Stimulated activated CD8-positive, alpha-beta memory T cell treated with anti-CD3 and anti-CD28 coated beads, Interleukin-2, amount 100 ng/mL, for 1 hour (primary cell): Measurements from ENCODE around the gene MARCHF3.
A peak's percentile ranks its signal among the peaks of the same experiment; 100 is the strongest.
"Not testable (repeated sequence)": the region's sequence is repeated elsewhere in the genome, so short reads cannot be mapped to it uniquely, and the experiment has no call there.

Experiments
- DNase-seq, 2 donors: peaks; one replicate each; pipeline ENCODE4 v3.0.0-alpha.2; 2020; ENCODE audit warnings: low read depth in 2 of 2

MARCHF3 gene

GRCh38 chr5:127046343-127047072, 16.1 kb upstream of the MARCHF3 start:
- DNase-seq, result no peak

- no peak for DNase-seq
Measured at GRCh38 chr5:127042593-127042992, 12.2 kb upstream of the MARCHF3 start.

GRCh38 chr5:127041571-127041970, 11.2 kb upstream of the MARCHF3 start:
- no peak for DNase-seq

GRCh38 chr5:127040796-127041520, 10.6 kb upstream of the MARCHF3 start:
- no peak for DNase-seq

DNA sequence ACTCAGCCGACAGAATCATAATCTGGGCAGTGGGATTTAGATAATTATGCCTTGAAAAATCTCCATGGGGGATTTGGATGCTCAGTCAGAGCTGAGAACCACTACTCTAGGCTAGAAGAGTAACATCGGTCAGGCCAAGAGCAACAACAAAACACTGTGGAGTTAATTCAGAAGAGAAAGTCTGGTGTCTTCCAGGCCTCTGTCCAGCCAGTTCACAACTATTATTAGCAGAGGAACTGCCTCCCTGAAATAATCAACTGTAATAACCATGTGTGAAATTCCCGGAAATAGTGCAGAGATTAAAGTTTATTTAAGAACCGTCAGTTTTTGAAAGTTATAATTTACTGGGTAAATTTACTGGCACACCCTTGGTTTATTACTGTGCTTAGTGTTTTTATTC, 8.2 kb upstream of the MARCHF3 start:
- no peak for DNase-seq

DNA sequence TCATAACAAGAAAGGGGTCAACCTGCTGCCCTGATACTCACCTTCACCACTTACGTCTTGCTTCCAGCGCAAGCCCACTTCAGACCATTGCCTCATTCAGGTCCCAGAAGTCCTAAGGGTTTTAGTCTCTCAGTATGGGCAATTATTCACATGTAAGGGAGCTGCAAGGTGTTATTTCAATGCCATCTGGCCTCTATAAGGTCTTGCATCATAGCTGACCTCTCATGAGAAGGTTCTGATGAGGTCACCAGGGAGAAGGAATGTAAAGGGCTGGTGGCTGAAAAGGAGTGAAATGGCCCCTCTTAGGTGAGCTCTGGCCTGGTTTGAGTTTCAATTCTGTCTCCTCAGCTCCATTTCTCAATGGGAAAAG, 1.5 kb upstream of the MARCHF3 start:
- no peak for DNase-seq

GRCh38 chr5:127031147-127031862, 947 bp upstream of the MARCHF3 start:
- DNase-seq, result no peak

GRCh38 chr5:127029581-127030258, 638 bp downstream of the MARCHF3 start:
- DNase-seq, result peak in 1 of 2 donors; percentile 0

- DNase-seq, result no peak
Measured at GRCh38 chr5:127028822-127029457, 1.4 kb downstream of the MARCHF3 start.

- no peak for DNase-seq
Measured at GRCh38 chr5:127027539-127027938, 2.8 kb downstream of the MARCHF3 start.

- no peak for DNase-seq
Measured at GRCh38 chr5:127026166-127026565, 4.2 kb downstream of the MARCHF3 start.

GRCh38 chr5:127025467-127025866, 4.9 kb downstream of the MARCHF3 start:
- DNase-seq, result no peak

DNA sequence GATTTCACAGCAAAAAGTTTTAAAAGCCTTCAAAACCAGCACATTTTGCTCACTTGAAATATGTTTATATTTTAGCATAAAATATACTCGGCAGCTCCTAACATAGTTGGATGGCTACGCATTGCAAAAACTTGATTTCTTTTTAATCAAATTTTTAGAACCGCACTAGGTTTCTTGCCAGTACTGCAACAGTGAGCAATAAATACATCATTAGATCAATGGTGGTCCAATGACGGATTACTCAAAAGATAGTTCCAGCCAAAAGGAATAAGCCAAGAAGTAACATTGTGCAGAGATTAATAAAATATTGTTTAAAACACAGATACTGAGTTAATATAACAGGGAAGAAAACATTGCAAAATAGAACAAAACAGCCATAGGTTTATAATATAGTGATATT, 5.5 kb downstream of the MARCHF3 start:
- no peak for DNase-seq

DNA sequence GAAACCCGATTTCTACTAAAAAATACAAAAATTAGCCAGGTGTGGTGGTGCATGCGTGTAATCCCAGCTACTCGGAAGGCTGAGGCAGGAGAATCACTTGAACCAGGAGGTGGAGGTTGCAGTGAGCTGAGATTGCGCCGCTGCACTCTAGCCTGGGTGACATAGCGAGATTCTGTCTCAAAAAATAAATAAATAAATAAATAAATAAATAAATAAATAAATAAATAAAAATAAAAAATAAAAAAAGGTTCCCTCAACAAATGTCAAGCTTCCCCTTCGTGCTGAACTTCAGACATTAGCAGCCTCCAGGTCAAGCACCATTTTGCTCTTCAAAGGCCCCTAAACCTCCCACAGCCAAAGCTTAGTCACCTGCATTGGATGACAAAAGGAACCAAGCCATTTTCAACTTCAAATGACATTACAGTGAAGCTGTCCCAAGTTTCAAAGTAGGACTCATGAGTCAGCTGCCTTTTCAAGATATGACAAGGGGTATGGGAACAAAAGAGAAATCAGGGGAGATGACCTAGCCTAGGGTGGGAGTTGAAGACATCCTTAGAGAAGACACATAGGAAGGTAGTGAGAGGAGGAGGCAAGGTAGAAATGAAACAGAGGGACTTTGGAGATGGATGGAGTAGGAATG, 6.7 kb downstream of the MARCHF3 start:
- not testable (repeated sequence) for DNase-seq

DNA sequence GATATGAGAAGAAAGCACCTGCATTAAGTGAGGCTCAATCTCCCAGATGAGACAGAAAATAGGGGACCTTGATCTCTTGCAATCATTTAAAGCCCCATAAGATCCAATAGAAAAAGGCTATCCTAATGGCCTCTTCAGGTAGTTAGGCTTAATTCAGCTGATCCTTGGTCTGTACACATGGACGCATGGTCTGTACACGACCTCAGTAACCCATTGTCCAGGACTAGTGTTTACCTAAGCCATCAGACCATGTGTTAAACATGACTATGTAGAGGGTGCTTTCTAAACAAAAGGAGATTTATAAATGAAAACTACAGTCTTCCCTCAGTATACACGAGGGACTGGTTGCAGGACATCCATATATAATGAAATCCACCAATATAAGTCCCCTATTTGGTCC, 7.5 kb downstream of the MARCHF3 start:
- DNase-seq, result no peak

DNA sequence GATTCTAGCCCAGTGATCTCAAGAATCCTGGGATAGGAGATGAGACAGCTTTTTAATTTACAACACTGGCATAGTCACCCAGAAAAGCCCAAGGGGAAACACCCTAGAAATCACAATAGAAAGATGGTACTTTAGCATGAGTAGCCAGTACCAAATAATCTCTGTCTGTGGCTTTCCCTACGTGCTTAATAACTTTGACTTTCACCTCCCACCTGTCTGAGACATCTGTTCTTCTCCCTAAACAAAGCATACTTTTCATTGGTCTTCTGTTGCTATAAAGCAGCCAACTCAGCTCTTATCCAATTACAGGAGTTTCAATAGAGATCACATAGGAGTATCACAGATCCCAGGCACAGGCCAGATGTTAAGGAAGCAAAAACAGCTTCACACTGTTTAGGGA, 10.4 kb downstream of the MARCHF3 start:
- no peak for DNase-seq

DNA sequence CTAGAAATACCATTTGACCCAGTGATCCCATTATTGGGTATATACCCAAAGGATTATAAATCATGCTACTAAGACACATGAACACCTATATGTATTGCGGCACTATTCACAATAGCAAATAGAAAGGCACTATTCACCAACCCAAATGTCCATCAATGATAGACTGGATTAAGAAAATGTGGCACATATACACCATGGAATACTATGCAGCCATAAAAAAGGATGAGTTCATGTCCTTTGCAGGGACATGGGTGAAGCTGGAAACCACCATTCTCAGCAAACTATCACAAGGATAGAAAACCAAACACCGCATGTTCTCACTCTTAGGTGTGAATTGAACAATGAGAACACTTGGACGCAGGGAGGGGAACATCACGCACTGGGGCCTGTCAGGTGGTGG, 13.6 kb downstream of the MARCHF3 start:
- DNase-seq, result not testable (repeated sequence)

DNA sequence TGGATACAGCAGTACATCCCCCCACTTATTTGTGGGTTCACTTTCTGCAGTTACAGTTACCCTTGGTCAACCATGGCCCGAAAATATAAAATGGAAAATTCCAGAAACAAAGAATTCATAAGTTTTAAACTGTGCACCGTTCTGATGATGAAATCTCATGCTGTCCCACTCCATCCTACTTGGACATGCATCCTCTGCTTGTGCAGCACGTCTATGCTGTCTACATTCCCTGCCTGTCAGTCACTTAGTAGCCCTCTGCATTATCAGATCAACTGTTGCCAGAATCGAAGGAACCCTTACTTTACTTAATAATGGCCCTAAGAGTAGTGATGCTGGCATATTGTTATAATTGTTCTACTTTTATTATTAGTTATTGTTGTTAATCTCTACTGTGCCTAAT, 14.6 kb downstream of the MARCHF3 start:
- no peak for DNase-seq

GRCh38 chr5:127014573-127014972, 15.8 kb downstream of the MARCHF3 start:
- DNase-seq, result no peak

- DNase-seq, result no peak
Measured at GRCh38 chr5:127013407-127013806, 17.0 kb downstream of the MARCHF3 start.

DNA sequence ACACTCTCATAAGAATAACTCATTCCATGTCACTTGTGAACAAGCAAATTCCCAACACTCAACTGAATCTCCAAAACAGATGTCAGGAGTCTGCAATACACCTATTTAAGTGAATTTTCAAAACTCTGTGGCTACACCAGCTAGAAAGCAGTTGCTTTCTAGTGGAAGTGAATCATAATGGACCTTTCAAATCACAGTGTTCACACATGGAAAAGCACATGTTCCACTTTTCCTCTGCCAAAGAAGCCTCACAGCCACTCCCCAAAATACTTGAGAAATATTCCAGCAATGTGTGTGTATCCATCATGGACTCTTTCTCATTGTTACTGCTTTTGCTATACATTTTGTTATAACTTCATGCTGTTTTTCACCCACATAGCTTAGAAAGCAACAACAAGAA, 17.4 kb downstream of the MARCHF3 start:
- no peak for DNase-seq
